Right lobe of liver (tissue), 6 donors: ENCODE data around the gene TMEM255B. TPM values are rescaled to one million over a fixed set of nuclear protein-coding genes. Genes with fewer than 3 reads are reported as not detected.

Experiments used
- ATAC-seq, 4 donors: fragments of 200-7000 bp; cut with Tn5 transposase; one replicate each; pipeline ENCODE4 v1.9.1; 2020; ENCODE audit warnings: mild to moderate bottlenecking in 4 of 4, moderate library complexity in 4 of 4
- DNase-seq, 3 donors: peaks; one replicate each; pipeline ENCODE4 v3.0.0-alpha.2; 2020
- H3K27ac ChIP-seq, 3 donors: fragments of 200-600 bp; one replicate each; pipeline ENCODE4 v1.8.0; 2022
- H3K27me3 ChIP-seq, 2 donors: fragments of 200-600 bp; one replicate each; pipeline ENCODE4 v1.8.0; 2022
- H3K36me3 ChIP-seq, 4 donors: fragments of 200-600 bp; sonication (generic) in 1 of 4; one replicate each; pipeline versions ENCODE4 v1.5.1 to v1.8.0; 2017 to 2022; ENCODE audit warnings: control low read depth in 1 of 4
- H3K4me1 ChIP-seq, 4 donors: fragments of 200-600 bp; sonication (generic) in 1 of 4; one replicate each; pipeline versions ENCODE4 v1.5.1 to v1.8.0; 2017 to 2022; ENCODE audit warnings: control low read depth in 1 of 4
- H3K4me3 ChIP-seq, 3 donors: fragments of 200-600 bp; one replicate each; pipeline ENCODE4 v1.8.0; 2022
- H3K9me3 ChIP-seq, 4 donors: fragments of 200-600 bp; sonication (generic) in 1 of 4; one replicate each; pipeline versions ENCODE4 v1.5.1 to v1.8.0; 2017 to 2022; ENCODE audit warnings: control low read depth in 1 of 4
- POLR2A ChIP-seq: fragments of 450-650 bp; IDR thresholded peaks from one replicate; pipeline ENCODE4 v1.6.1; 2017; ENCODE audit warnings: antibody characterized with exemption, mild to moderate bottlenecking
- WGBS: methylation state at CpG from one replicate; pipeline ENCODE4 v1.1.6; 2018; ENCODE audit warnings: low coverage, low lambda C conversion rate; ENCODE audit not compliant: insufficient coverage; ENCODE audit errors: missing lambda C conversion rate; 5-methylcytosine and 5-hydroxymethylcytosine counted together
- intact Hi-C, 2 donors: fragments of 100-400 bp; cut with DNase I; formaldehyde crosslinking; loops; one replicate each; pipeline versions ENCODE4 v1.11.2 to v1.14.1; 2022
- total RNA-seq, 6 experiments: library from RNA; depleted of rRNA in 2 of 6; stranded (reverse); fragments of >200 nt in 2 of 6; fragmentation: NEBNext Ultra II Directional in 3 of 6; extraction: Animal tissue kit (Norgen Biotek cat#: 25700) in 3 of 6; gene quantifications; one replicate each; pipeline versions ENCODE4 v1.1.0 to v1.2.4, GENCODE V29; 2016 to 2023
- TF ChIP-seq, protein P1 (sequence below), 4 donors: fragments of 200-600 bp in 3 of 4; fragments of 450-650 bp in 1 of 4; IDR thresholded peaks; one replicate each; pipeline versions ENCODE4 v1.5.1 to v1.8.0; 2016 to 2022; ENCODE audit warnings: antibody characterized with exemption in 4 of 4, mild to moderate bottlenecking in 2 of 4
- donor health status: DM: no; HTN: yes; CAD: no.
- donor health status: DM: no; HTN: no; CAD: no.
- donor health status: DM: no; HTN: no; CAD: no.
- donor health status: DM: no; HTN: yes; CAD: no.
- donor health status: DM: no; HTN: yes; CAD: no.

Gene TMEM255B
- total RNA-seq, 6 experiments from 2014 or later = 2.5 to 10.4 (median 6.2) TPM

DNA sequence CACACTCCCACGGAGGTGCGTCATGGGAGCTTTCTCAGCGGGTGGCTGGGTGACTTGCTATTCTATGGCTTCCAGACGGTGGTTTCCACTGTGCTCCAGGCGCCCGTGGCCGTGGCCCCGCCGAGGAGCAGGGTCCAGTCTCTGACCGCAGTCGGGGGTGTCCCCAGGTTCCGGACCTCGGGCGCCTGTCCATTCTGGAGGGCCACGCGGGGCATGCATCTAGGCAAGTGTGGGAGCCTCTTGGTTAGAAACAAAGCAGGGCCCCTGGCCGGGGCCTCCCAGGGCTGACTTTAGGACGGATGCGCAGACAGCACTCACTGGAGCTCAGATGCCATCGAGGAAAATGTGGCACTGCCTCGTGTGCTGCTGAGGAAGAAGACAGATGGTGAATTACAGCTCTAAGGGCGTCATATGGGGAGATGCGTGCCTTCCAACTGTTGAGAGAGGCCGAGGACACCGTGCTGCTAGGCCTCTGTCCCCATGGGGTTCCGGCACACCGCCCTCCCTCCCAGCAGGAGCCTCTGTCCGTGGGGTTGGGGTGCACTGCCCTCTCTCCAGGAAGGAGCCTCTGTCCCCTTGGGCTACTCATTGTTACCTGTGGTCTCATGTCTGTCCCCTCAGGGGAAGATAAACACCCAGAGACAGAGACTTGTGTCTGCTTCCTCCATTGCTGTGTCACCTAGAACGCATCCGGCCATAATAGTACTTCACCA is 38.1 kb downstream of the TMEM255B start:
- intact Hi-C loops = no loop called here
- DNase-seq (peak in 1 of 3 donors; percentile 32), ATAC-seq (no peak)
- no peak overlapping the region for H3K27ac ChIP-seq
- WGBS = 97% methylated on average over 5 of the region's 30 CpGs
- H3K9me3 ChIP-seq = no peaks in the 10 kb centered on the region
- no peaks in the 10 kb centered on the region for H3K4me1 ChIP-seq
- H3K4me3 ChIP-seq = no peak overlapping the region
- TF ChIP-seq POLR2A = no peak
- TF ChIP-seq, protein P1, sequence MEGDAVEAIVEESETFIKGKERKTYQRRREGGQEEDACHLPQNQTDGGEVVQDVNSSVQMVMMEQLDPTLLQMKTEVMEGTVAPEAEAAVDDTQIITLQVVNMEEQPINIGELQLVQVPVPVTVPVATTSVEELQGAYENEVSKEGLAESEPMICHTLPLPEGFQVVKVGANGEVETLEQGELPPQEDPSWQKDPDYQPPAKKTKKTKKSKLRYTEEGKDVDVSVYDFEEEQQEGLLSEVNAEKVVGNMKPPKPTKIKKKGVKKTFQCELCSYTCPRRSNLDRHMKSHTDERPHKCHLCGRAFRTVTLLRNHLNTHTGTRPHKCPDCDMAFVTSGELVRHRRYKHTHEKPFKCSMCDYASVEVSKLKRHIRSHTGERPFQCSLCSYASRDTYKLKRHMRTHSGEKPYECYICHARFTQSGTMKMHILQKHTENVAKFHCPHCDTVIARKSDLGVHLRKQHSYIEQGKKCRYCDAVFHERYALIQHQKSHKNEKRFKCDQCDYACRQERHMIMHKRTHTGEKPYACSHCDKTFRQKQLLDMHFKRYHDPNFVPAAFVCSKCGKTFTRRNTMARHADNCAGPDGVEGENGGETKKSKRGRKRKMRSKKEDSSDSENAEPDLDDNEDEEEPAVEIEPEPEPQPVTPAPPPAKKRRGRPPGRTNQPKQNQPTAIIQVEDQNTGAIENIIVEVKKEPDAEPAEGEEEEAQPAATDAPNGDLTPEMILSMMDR (IDR thresholded peaks at IDR 0.05) = no peak
- no peaks in the 10 kb centered on the region for H3K36me3 ChIP-seq
- H3K27me3 ChIP-seq = no peaks in the 10 kb centered on the region

DNA sequence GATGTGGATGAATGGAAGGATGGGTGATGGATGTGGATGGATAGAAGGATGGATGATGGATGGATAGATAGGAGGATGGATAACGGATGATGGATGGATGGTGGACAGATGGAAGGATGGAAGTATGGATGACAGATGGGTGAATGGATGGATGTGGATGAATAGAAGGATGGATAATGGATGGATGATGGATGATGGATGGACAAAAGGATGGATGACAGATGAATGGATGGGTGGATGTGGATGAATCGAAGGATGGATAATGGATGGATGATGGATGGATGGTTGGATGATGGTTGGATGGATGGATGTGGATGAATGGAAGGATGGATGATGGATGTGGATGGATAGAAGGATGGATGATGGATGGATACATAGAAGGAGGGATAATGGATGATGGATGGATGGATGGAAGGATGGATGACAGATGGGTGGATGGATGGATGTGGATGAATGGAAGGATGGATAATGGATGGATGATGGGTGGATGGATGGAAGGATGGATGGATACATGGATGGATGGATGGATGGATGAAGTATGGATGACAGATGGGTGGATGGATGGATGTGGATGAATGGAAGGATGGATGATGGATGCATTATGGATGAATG is 39.3 kb downstream of the TMEM255B start:
- DNase-seq (no peak), ATAC-seq (no peak)
- intact Hi-C loops = no loop called here
- H3K27ac ChIP-seq = no peak overlapping the region
- 33% methylated on average over 2 of the region's 2 CpGs for WGBS
- no peaks in the 10 kb centered on the region for H3K27me3 ChIP-seq
- H3K4me1 ChIP-seq = no peaks in the 10 kb centered on the region
- TF ChIP-seq POLR2A = no peak
- TF ChIP-seq, protein P1 (IDR thresholded peaks at IDR 0.05) = no peak
- H3K9me3 ChIP-seq = no peaks in the 10 kb centered on the region
- H3K4me3 ChIP-seq = no peak overlapping the region
- no peaks in the 10 kb centered on the region for H3K36me3 ChIP-seq

DNA sequence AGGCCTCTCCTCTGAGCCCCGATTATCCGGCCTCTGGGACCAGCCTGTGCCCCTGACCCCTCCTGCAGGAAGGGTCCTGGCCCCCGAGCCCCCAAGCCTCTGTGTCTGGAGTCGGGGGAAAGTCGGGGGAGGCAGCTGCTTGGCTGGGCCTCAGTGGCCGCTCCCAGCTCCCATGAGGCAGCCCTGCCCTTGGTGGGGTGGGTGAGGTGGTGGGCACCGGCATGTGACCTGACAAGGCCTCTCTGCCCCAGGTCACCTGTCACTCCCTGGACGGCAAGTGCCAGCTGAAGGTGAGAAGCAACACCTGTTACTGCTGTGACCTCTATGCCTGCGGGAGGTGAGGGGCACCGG is 41.5 kb downstream of the TMEM255B start:
- no peaks in the 10 kb centered on the region for H3K36me3 ChIP-seq
- no peak for ATAC-seq
- H3K4me3 ChIP-seq = no peak overlapping the region
- WGBS = 60% methylated on average over 2 of the region's 10 CpGs
- no peaks in the 10 kb centered on the region for H3K27me3 ChIP-seq
- H3K27ac ChIP-seq = no peak overlapping the region
- H3K9me3 ChIP-seq = no peaks in the 10 kb centered on the region
- TF ChIP-seq POLR2A = no peak
- TF ChIP-seq, protein P1 (IDR thresholded peaks at IDR 0.05) = no peak
- H3K4me1 ChIP-seq = no peaks in the 10 kb centered on the region
- intact Hi-C loops = no loop called here
- DNase-seq = no peak

DNA sequence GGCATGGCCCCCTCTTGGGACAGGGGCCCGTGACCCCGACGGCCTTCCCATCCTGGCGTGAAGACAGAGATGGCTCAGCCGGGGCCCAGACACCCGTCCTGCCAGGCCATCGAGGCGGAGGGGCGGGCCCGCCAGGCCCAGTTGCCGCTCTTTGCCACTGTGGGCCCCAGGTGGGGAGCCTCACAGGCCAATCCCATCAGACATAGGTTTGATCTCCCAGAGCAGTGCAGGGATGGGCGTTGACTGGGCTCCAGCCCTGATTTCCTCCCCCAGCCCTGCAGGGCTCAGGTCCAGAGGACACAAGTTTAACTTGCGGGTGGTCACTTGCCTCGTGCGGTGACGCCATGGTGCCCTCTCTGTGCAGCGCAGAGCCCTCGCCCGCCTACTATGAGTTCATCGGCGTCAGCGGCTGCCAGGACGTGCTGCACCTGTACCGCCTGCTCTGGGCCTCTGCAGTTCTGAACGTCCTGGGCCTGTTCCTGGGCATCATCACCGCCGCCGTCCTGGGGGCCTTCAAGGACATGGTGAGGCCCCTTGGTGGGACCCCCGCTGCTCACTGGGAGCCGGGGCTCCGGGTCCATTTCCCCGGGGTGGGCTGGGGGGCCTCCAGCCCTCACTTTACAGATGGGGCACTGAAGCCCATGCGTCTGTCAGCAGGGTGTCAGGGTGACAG is 42.4 kb downstream of the TMEM255B start:
- no peak for DNase-seq
- 60% methylated on average over 1 of the region's 33 CpGs for WGBS
- intact Hi-C loops = no loop called here
- Histone ChIP-seq H3K27ac (no peak overlapping the region), H3K4me3 (no peak overlapping the region), H3K27me3 (no peaks in the 10 kb centered on the region), H3K4me1 (no peaks in the 10 kb centered on the region), H3K9me3 (no peaks in the 10 kb centered on the region), H3K36me3 (no peaks in the 10 kb centered on the region)
- ATAC-seq = no peak
- TF ChIP-seq POLR2A = no peak
- TF ChIP-seq, protein P1 (IDR thresholded peaks at IDR 0.05) = no peak
